OCI-LY7 (cell line): Measurements from ENCODE around the gene ZYG11B. TPM values are rescaled to one million over a fixed set of nuclear protein-coding genes. Genes with fewer than 3 reads are reported as not detected.
"Not testable (repeated sequence)": the region's sequence is repeated elsewhere in the genome, so short reads cannot be mapped to it uniquely, and the experiment has no call there.

Experiments used
- BruUV-seq: library from RNA; stranded (reverse); fragments of 400-500 nt; replicated peaks from 2 replicates; lab custom pipeline; 2021; lab: Mats Ljungman, UMichigan
- CTCF ChIA-PET: fragments of 300-600 bp; sonication (Branson Sonifier 250); formaldehyde crosslinking; loops from one replicate; lab custom pipeline; 2022; ENCODE audit warnings: antibody characterized with exemption; ENCODE audit not compliant: unreplicated experiment; lab: Charles Lee
- POLR2A ChIA-PET: fragments of 300-600 bp; sonication (Branson Sonifier 250); formaldehyde crosslinking; loops from one replicate; lab custom pipeline; 2022; ENCODE audit warnings: antibody characterized with exemption; lab: Charles Lee
- DNase-seq: peaks from one replicate; pipeline ENCODE4 v3.0.0-alpha.2; 2015; ENCODE audit warnings: low spot score
- H2AFZ ChIP-seq: fragments of 200-600 bp; sonication (generic), shearing (Covaris generic); 2 replicates; pipeline ENCODE4 v1.6.1; 2014; ENCODE audit warnings: mild to moderate bottlenecking, antibody characterized with exemption, low read length, moderate library complexity
- H3K27ac ChIP-seq: fragments of 200-600 bp; sonication (generic); 2 replicates; pipeline ENCODE4 v1.5.1; 2014; ENCODE audit warnings: mixed run types, low read depth, mild to moderate bottlenecking, moderate library complexity, low read length, inconsistent platforms; ENCODE audit not compliant: poor library complexity, severe bottlenecking
- H3K36me3 ChIP-seq: fragments of 200-600 bp; sonication (generic); 2 replicates; pipeline ENCODE4 v1.6.1; 2014; ENCODE audit warnings: mild to moderate bottlenecking, antibody characterized with exemption, low read length, moderate library complexity, mixed read lengths; ENCODE audit not compliant: insufficient read depth
- H3K4me1 ChIP-seq: fragments of 200-600 bp; sonication (generic); 2 replicates; pipeline ENCODE4 v1.5.1; 2014; ENCODE audit warnings: mild to moderate bottlenecking, low read length; ENCODE audit not compliant: insufficient read depth, poor library complexity, severe bottlenecking
- H3K4me2 ChIP-seq: fragments of 200-600 bp; sonication (generic); 2 replicates; pipeline ENCODE4 v1.6.1; 2014; ENCODE audit warnings: mild to moderate bottlenecking, low read length
- H3K4me3 ChIP-seq: fragments of 200-600 bp; sonication (generic); 2 replicates; pipeline ENCODE4 v1.5.1; 2014; ENCODE audit warnings: mild to moderate bottlenecking, low read depth, low read length; ENCODE audit not compliant: poor library complexity, severe bottlenecking
- H3K79me2 ChIP-seq: fragments of 200-600 bp; sonication (generic); 2 replicates; pipeline ENCODE4 v1.6.1; 2016; ENCODE audit warnings: low read depth, mild to moderate bottlenecking, low read length, moderate library complexity, mixed read lengths; ENCODE audit not compliant: insufficient read depth
- H3K9me2 ChIP-seq: fragments of 200-600 bp; sonication (generic); 2 replicates; pipeline ENCODE4 v1.6.1; 2016; ENCODE audit warnings: mild to moderate bottlenecking, low read length, mixed read lengths; ENCODE audit not compliant: insufficient read depth
- H3K9me3 ChIP-seq: fragments of 200-600 bp; sonication (generic); 2 replicates; pipeline ENCODE4 v1.6.1; 2014; ENCODE audit warnings: mild to moderate bottlenecking, mixed run types, low read length, mixed read lengths
- H4K20me1 ChIP-seq: fragments of 200-600 bp; sonication (generic); 2 replicates; pipeline ENCODE4 v1.6.1; 2014; ENCODE audit warnings: mild to moderate bottlenecking, antibody characterized with exemption, low read length, moderate library complexity, mixed read lengths; ENCODE audit not compliant: insufficient read depth
- CTCF ChIP-seq: fragments of 200-600 bp; sonication (generic); conservative IDR thresholded peaks from 2 replicates; pipeline ENCODE4 v1.5.1; 2014; ENCODE audit warnings: mild to moderate bottlenecking, antibody characterized with exemption, low read length, moderate library complexity, mixed read lengths
- EZH2phosphoT487 ChIP-seq: fragments of 200-600 bp; sonication (generic); IDR thresholded peaks from 2 replicates; pipeline ENCODE4 v1.6.1; 2018; ENCODE audit warnings: low read depth, borderline replicate concordance, mild to moderate bottlenecking, mixed run types, antibody characterized with exemption, low read length, moderate library complexity, mixed read lengths
- intact Hi-C: fragments of 100-400 bp; cut with micrococcal nuclease; formaldehyde crosslinking; loops from one replicate; pipeline ENCODE4 v1.10.0; 2022; ENCODE audit not compliant: unreplicated experiment
- total RNA-seq, 2 experiments: library from RNA; depleted of rRNA in 1 of 2; stranded (reverse); fragments of >200 nt in 1 of 2; shearing (Covaris generic) in 1 of 2; gene quantifications; 2 replicates each; pipeline ENCODE4 v1.2.3, GENCODE V29; 2014 to 2022

ZYG11B gene
- total RNA-seq, 2 experiments from 2014 or later, result 11.2 to 15.9 TPM

GRCh38 chr1:52792036-52792435 lies 65.8 kb downstream of the ZYG11B start:
- no peaks in the 10 kb centered on the region for H3K79me2 ChIP-seq
- no peaks in the 10 kb centered on the region for H3K9me3 ChIP-seq
- ChIA-PET CTCF (no interaction called here), POLR2A (interaction anchor here (0.6 kb wide), 1 partner anchor 56 kb away, joined by 3 read pairs; no protein-coding TSS in a partner anchor)
- no peak overlapping the region for H3K4me3 ChIP-seq
- intact Hi-C loops, result no loop called here
- H2AFZ ChIP-seq, result no peak overlapping the region
- no TSS peak for BruUV-seq
- no peak for DNase-seq
- no peaks in the 10 kb centered on the region for H3K36me3 ChIP-seq
- H3K9me2 ChIP-seq, result no peaks in the 10 kb centered on the region; the same call in 1 of the 2 replicates
- no peaks in the 10 kb centered on the region for H3K4me1 ChIP-seq
- no peaks in the 10 kb centered on the region for H4K20me1 ChIP-seq
- TF ChIP-seq CTCF (no peak), EZH2phosphoT487 (no peak)
- H3K4me2 ChIP-seq, result no peak overlapping the region
- H3K27ac ChIP-seq, result no peak overlapping the region

- H3K27ac ChIP-seq, H3K79me2 ChIP-seq, H3K9me3 ChIP-seq, H3K9me2 ChIP-seq, H3K4me2 ChIP-seq, H2AFZ ChIP-seq, DNase-seq, H3K4me3 ChIP-seq, CTCF ChIA-PET, intact Hi-C loops, BruUV-seq, H4K20me1 ChIP-seq, H3K4me1 ChIP-seq, H3K36me3 ChIP-seq: not testable (repeated sequence)
- POLR2A ChIA-PET, result interaction anchor here (0.6 to 1.2 kb wide), 2 partner anchors 352 to 1130 kb away, joined by 3 read pairs; no protein-coding TSS in a partner anchor
These were observed 67.5 kb downstream of the ZYG11B start for GRCh38 chr1:52793717-52794116.

GRCh38 chr1:52795464-52795863 lies 69.2 kb downstream of the ZYG11B start:
- no peaks in the 10 kb centered on the region for H4K20me1 ChIP-seq
- H3K4me2 ChIP-seq, result no peak overlapping the region
- no peak overlapping the region for H3K4me3 ChIP-seq
- H3K4me1 ChIP-seq, result no peaks in the 10 kb centered on the region
- no peaks in the 10 kb centered on the region for H3K79me2 ChIP-seq
- DNase-seq, result no peak
- ChIA-PET CTCF (no interaction called here), POLR2A (interaction anchor here (0.6 kb wide), 1 partner anchor 503 kb away, joined by 3 read pairs; no protein-coding TSS in a partner anchor)
- TF ChIP-seq CTCF (no peak), EZH2phosphoT487 (no peak)
- H2AFZ ChIP-seq, result no peak overlapping the region
- BruUV-seq, result no TSS peak
- peaks cover 7% of the 10 kb centered on the region; the same call in 1 of the 2 replicates for H3K36me3 ChIP-seq
- no peaks in the 10 kb centered on the region for H3K9me2 ChIP-seq
- H3K27ac ChIP-seq, result no peak overlapping the region
- intact Hi-C loops, result no loop called here
- H3K9me3 ChIP-seq, result no peaks in the 10 kb centered on the region
